ENCODE measurements around the gene SETD2.

- TF ChIP-seq, protein P1, sequence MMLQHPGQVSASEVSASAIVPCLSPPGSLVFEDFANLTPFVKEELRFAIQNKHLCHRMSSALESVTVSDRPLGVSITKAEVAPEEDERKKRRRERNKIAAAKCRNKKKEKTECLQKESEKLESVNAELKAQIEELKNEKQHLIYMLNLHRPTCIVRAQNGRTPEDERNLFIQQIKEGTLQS (IDR thresholded peaks at IDR 0.05), result no peak
- TF ChIP-seq SP1 (IDR thresholded peaks at IDR 0.05), result no peak
- TF ChIP-seq, protein P2, sequence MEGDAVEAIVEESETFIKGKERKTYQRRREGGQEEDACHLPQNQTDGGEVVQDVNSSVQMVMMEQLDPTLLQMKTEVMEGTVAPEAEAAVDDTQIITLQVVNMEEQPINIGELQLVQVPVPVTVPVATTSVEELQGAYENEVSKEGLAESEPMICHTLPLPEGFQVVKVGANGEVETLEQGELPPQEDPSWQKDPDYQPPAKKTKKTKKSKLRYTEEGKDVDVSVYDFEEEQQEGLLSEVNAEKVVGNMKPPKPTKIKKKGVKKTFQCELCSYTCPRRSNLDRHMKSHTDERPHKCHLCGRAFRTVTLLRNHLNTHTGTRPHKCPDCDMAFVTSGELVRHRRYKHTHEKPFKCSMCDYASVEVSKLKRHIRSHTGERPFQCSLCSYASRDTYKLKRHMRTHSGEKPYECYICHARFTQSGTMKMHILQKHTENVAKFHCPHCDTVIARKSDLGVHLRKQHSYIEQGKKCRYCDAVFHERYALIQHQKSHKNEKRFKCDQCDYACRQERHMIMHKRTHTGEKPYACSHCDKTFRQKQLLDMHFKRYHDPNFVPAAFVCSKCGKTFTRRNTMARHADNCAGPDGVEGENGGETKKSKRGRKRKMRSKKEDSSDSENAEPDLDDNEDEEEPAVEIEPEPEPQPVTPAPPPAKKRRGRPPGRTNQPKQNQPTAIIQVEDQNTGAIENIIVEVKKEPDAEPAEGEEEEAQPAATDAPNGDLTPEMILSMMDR (IDR thresholded peaks at IDR 0.05; ENCODE audit: low read depth, low read length, missing input control), result no peak
- TF ChIP-seq JUND (IDR thresholded peaks at IDR 0.05), result no peak
- no peak for TF ChIP-seq RXRA (IDR thresholded peaks at IDR 0.05)
- TF ChIP-seq RAD21 (IDR thresholded peaks at IDR 0.05), result no peak
- no peak for TF ChIP-seq REST (IDR thresholded peaks at IDR 0.05)
- TF ChIP-seq TAF1 (conservative IDR thresholded peaks at IDR 0.05), result no peak
- no peak for TF ChIP-seq YY1 (IDR thresholded peaks at IDR 0.05)
- no peak for TF ChIP-seq FOXA2 (IDR thresholded peaks at IDR 0.05)
- TF ChIP-seq GABPA (IDR thresholded peaks at IDR 0.05 in 1 of 2, conservative IDR thresholded peaks at IDR 0.05 in 1 of 2), result no peak
- TF ChIP-seq MAX (IDR thresholded peaks at IDR 0.05), result no peak
- TF ChIP-seq FOXA1 (IDR thresholded peaks at IDR 0.05), result no peak
- TF ChIP-seq, protein P3, sequence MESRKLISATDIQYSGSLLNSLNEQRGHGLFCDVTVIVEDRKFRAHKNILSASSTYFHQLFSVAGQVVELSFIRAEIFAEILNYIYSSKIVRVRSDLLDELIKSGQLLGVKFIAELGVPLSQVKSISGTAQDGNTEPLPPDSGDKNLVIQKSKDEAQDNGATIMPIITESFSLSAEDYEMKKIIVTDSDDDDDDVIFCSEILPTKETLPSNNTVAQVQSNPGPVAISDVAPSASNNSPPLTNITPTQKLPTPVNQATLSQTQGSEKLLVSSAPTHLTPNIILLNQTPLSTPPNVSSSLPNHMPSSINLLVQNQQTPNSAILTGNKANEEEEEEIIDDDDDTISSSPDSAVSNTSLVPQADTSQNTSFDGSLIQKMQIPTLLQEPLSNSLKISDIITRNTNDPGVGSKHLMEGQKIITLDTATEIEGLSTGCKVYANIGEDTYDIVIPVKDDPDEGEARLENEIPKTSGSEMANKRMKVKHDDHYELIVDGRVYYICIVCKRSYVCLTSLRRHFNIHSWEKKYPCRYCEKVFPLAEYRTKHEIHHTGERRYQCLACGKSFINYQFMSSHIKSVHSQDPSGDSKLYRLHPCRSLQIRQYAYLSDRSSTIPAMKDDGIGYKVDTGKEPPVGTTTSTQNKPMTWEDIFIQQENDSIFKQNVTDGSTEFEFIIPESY (IDR thresholded peaks at IDR 0.05), result no peak
These were observed 30.3 kb upstream of the SETD2 start for GRCh38 chr3:47193871-47194859.
